Stimulated activated CD8-positive, alpha-beta memory T cell treated with anti-CD3 and anti-CD28 coated beads, Interleukin-2, amount 100 ng/mL, for 1 hour (primary cell): ENCODE results near the gene LPAR3.
A peak's percentile ranks its signal among the peaks of the same experiment; 100 is the strongest.

Experiments
- DNase-seq, 2 donors: peaks; one replicate each; pipeline ENCODE4 v3.0.0-alpha.2; 2020; ENCODE audit warnings: low read depth in 2 of 2

The LPAR3 gene

GRCh38 chr1:84774669-84775534, 118.1 kb downstream of the LPAR3 start:
- DNase-seq: no peak

DNA sequence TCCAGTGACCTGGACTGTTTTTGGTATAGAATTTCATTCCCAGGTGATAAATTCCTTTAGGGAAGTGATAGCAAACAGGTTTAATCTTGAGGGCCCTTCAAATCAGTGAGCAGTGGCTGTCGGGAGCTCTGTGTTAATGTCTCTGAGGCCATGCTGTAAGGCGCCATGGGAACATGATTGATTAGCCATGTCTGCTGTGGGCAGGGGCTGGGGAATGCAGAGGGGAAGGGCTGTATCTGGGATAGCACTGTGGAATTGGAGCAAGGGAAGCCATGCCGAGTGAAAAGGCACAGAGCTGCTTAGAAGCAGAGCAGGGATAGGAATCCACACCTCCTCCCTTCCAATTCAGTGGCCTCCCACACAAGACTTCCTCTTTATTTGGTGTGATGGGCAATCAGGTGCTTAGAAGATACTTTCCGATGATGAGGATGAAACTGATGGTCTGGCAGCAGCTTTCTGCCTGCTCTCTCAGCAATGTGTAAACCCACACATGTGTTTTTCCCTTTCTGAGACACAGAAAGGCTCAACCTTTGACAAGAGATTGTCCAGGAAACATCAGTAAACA, 119.0 kb downstream of the LPAR3 start:
- DNase-seq: no peak

DNA sequence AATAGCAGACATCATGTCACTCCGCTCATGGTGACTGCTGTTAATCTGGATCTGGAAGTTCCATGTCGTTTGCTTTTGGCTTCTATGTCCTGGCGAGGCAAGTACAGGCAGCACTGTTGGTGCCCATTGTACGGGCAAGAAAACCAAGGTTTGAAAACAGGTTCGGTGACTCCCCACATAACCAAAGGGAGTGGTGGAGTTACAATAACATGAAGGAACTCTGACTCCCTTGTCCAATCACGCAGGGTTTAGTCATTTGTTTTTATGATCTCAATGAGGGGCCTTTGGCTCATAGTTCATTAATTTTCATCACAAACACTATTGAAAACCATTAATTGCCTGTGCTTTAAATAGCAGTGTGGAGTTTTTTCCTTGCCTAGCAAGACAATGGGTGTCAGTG, 119.8 kb downstream of the LPAR3 start:
- DNase-seq: no peak

DNA sequence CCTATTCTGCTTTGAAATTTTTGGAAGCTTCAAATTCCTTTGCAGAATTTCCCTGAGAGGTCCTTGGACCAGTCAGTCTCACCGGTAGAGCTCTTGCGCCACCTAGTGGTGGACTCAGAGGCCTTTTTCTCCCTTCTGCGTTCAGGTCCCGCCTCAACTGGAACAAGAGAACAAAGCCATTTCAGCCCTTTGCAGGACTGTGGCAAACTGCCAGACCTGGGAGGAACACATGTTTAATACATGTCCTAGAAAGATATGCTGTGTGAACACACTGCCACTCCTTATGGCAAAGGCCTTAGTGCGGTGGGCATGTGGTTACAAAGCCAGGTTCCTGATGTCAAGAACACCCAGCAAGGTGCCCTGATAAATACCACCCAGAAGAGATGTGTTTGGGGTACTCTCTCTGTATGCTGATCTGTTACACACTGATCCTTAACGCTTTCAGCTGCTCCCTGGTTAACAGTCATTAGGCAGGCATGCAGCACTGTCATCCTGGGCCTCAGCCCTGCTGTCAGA, 120.5 kb downstream of the LPAR3 start:
- peak; percentile 33 to 56 for DNase-seq

- no peak for DNase-seq
These were observed 121.1 kb downstream of the LPAR3 start for GRCh38 chr1:84771895-84772294.

DNA sequence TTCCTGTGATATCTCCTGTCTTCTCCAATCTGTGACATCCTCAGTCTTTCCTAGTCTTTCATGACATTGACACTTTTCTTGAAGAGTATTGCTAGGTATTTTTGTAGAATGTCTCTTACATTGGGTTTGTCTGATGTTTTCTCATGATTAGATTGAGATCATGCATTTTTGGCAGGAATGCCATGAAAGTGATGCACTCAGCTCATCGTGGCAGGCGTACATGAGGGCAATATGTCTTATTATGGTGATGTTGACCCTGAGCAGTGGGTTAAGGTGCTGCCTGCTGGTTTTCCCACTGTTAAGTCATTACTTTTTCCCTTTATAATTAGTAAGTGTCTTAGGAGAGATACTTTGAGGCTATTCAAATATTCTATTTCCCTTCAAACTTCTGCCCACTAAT, 122.5 kb downstream of the LPAR3 start:
- DNase-seq: no peak

GRCh38 chr1:84769636-84770035, 123.4 kb downstream of the LPAR3 start:
- DNase-seq: no peak

- DNase-seq: no peak
These were observed 124.4 kb downstream of the LPAR3 start for GRCh38 chr1:84768634-84769033.

- no peak for DNase-seq
These were observed 128.9 kb downstream of the LPAR3 start for GRCh38 chr1:84763912-84764680.

DNA sequence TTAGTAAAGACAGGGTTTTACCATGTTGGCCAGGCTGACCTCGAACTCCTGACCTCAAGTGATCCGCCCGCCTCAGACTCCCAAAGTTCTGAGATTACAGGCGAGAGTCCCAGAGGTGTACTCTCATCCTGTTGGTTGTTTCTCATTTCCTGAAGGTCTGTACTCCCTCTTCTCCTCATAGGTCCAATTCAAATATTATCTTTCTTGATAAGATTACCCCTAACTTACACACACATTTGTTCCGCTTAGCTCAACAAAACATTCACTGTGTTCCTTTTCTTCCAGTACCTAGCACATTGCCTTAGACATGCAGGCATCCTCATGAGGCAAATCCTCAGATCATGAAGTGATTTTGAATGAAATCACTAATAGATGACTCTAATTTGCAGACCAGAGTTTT, 130.3 kb downstream of the LPAR3 start:
- no peak for DNase-seq
